ENCODE data around the gene PRKCE. TPM values are rescaled to one million over a fixed set of nuclear protein-coding genes. Genes with fewer than 3 reads are reported as not detected.

The PRKCE gene
- total and polyA plus RNA-seq, 2 of the 8 experiments (the other 6 are each of a cell fraction or from before 2014, with no cell fraction given), result 0.54 to 2.1 TPM

- no peak for TF ChIP-seq GTF2F1 (IDR thresholded peaks at IDR 0.05; ENCODE audit: borderline replicate concordance, low read depth, low read length)
These were observed 528.7 kb downstream of the PRKCE start (continued) for GRCh38 chr2:46180189-46180588.
